NB4 (cell line): ENCODE measurements around the gene TRIM29.

Source experiments
- DNase-seq: peaks from one replicate; pipeline ENCODE4 v3.0.0; 2010; ENCODE audit warnings: low read depth
- H3K4me3 ChIP-seq: one replicate; pipeline ENCODE4 v1.5.1; 2011; ENCODE audit warnings: mild to moderate bottlenecking, low read depth, low read length, moderate library complexity
- CTCF ChIP-seq: IDR thresholded peaks from one replicate; pipeline ENCODE4 v1.5.1; 2012; ENCODE audit warnings: low read depth, low read length
- MAX ChIP-seq: IDR thresholded peaks from 2 replicates; pipeline ENCODE4 v1.6.1; 2011; ENCODE audit warnings: low read depth, low read length
- MYC ChIP-seq: IDR thresholded peaks from 2 replicates; pipeline ENCODE4 v1.6.1; 2011; ENCODE audit warnings: low read depth, low read length
- POLR2A ChIP-seq: IDR thresholded peaks from 2 replicates; pipeline ENCODE4 v1.6.1; 2011; ENCODE audit warnings: mild to moderate bottlenecking; ENCODE audit not compliant: insufficient read length; ENCODE audit errors: extremely low read depth

The TRIM29 gene

DNA sequence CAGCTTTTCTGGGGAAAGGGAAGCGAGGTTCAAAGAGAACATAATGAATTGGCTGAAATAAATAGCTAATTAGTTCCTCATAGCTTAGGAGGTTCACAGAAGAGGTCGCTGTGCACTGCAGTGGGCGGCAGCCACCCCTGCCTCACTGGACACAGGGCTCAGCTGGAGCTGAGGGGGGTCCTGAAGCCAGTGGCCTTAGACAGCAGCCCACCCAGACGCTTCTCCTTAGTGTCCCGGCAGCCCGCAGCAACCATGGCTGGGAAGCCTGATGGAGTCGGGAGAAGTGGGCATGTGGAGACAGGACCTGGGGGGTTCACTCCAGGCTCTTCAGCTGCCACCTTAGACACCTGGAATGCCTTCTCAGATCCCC lies 75.4 kb downstream of the TRIM29 start:
- TF ChIP-seq CTCF (no peak), POLR2A (no peak), MAX (no peak), MYC (no peak)
- no peak overlapping the region for H3K4me3 ChIP-seq
- DNase-seq, result no peak

GRCh38 chr11:120061761-120062560 lies 76.0 kb downstream of the TRIM29 start:
- DNase-seq, result no peak
- TF ChIP-seq MAX (no peak), POLR2A (no peak), CTCF (no peak), MYC (no peak)
- no peak overlapping the region for H3K4me3 ChIP-seq
